Skeletal muscle tissue (tissue), 4 donors: Measurements from ENCODE around the gene RAI1. TPM values are rescaled to one million over a fixed set of nuclear protein-coding genes. Genes with fewer than 3 reads are reported as not detected.

Experiments
- H3K27ac ChIP-seq: one replicate; pipeline ENCODE4 v1.7.0; 2013; ENCODE audit warnings: mild to moderate bottlenecking, low read depth, low read length, inconsistent platforms
- H3K27me3 ChIP-seq, 3 donors: one replicate each; pipeline ENCODE4 v1.7.0; 2013; ENCODE audit warnings: low read length in 3 of 3; ENCODE audit not compliant: control insufficient read depth in 3 of 3, insufficient read depth in 3 of 3
- H3K36me3 ChIP-seq, 3 donors: one replicate each; pipeline ENCODE4 v1.7.0; 2013; ENCODE audit warnings: low read length in 3 of 3; ENCODE audit not compliant: control insufficient read depth in 3 of 3, insufficient read depth in 3 of 3
- H3K4me1 ChIP-seq, 3 donors: one replicate each; pipeline ENCODE4 v1.7.0; 2013; ENCODE audit warnings: low read length in 3 of 3, mild to moderate bottlenecking in 3 of 3; ENCODE audit not compliant: control insufficient read depth in 3 of 3, insufficient read depth in 3 of 3
- H3K4me3 ChIP-seq, 3 donors: one replicate each; pipeline ENCODE4 v1.7.0; 2013; ENCODE audit warnings: low read length in 3 of 3
- H3K9ac ChIP-seq, 3 donors: one replicate each; pipeline ENCODE4 v1.7.0; 2013; ENCODE audit warnings: low read length in 3 of 3, mild to moderate bottlenecking in 3 of 3, moderate library complexity in 2 of 3, low read depth in 1 of 3
- H3K9me3 ChIP-seq, 3 donors: one replicate each; pipeline ENCODE4 v1.7.0; 2013; ENCODE audit warnings: low read length in 3 of 3; ENCODE audit not compliant: control insufficient read depth in 3 of 3
- total RNA-seq: library from RNA; depleted of rRNA; stranded (reverse); fragments of >200 nt; gene quantifications from one replicate; pipeline ENCODE4 v1.2.3, GENCODE V29; 2014
- donor health status: Osteomylitis.

Gene RAI1
- total RNA-seq, 1 donor from 2014 or later: 3.1 TPM

GRCh38 chr17:17723354-17724261 lies 42.4 kb downstream of the RAI1 start:
- peak overlapping the region; percentile 54 to 70 (median 58) for H3K4me3 ChIP-seq
- H3K36me3 ChIP-seq: no peaks in the 10 kb centered on the region
- peak overlapping the region; percentile 20 to 71 (median 53) for H3K9ac ChIP-seq
- H3K27me3 ChIP-seq: peaks cover 0 to 8% (median 4%) of the 10 kb centered on the region in 3 donors
- no peak overlapping the region for H3K27ac ChIP-seq
- peaks cover 8 to 23% (median 19%) of the 10 kb centered on the region in 3 donors for H3K4me1 ChIP-seq
- H3K9me3 ChIP-seq: no peaks in the 10 kb centered on the region

DNA sequence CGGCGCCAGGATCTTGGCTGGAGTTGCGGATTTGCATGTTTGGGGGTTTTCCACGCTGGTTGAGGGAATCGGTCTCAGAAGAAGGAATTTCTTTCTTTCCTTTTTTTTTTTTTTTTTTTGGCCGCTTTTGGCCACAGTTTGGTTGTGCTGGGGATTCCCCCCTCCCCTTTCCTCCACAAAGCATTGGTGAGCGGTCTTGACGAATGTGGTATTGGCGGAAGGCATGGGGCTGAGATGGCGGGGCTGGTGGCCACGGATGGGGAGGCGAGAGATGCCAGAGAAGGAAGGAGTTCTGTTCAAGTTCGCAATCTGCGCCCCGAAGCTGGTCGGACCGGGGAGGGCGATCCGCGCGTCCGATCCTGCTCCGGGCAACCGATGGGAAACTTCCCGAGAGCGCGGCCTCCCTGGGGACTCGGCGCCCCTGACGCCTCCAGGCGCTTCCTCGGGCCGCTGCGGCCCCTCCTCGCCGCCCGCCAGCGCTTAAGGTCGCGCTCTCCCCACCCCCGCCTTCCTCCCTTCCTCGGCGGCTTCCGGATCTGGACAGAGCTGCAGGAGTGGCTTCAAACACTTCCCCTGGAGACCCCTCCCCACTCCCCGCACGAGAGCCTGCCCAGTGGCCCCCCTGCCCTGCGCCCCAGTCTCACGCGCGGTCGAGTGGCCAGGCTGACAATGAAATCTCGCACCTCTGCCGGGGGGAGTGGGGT lies 43.2 kb downstream of the RAI1 start:
- Histone ChIP-seq H3K4me1 (peaks cover 8 to 23% (median 19%) of the 10 kb centered on the region in 3 donors), H3K36me3 (peaks cover 0 to 4% (median 0%) of the 10 kb centered on the region in 3 donors), H3K27me3 (peaks cover 0 to 8% (median 4%) of the 10 kb centered on the region in 3 donors), H3K9ac (peak overlapping the region; percentile 43 to 71 (median 53)), H3K9me3 (no peaks in the 10 kb centered on the region), H3K27ac (no peak overlapping the region), H3K4me3 (peak overlapping the region; percentile 54 to 70 (median 56))

DNA sequence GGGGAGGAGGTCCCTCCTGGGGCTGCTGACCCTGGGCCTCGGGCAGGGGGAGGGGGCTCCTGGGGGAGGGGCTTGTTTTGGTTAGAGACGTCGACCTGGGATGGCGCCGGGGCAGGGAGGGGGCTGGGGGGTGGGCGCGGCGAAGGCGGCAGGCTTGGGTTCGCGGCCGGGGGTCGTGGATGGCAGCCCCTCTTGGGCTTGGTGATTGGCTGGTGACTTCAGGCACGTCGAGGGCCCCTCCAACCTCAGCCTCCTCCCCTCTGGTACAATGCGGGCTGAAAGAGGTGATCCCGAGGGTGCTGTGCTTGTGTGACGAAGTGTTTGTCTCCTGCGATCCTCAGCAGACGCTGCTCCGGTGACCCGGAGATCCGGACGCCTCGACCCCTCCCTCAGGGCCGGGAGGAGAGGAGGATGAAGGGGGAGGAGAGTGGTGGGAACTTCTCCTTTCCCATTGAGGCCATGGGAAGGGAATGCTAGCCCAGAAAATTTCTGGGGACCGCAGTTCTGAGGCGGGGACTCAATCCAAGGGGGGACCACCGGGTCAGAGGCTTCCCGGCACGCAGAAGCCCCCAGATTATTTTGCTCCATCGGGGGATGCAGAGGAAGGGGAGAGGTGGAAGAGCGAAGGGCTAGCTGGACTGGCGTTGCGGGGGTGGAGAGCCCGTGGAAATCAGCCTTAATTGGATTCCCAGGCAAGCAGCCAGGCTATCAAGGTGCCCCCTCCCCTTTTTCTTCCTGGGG lies 43.9 kb downstream of the RAI1 start:
- no peak overlapping the region for H3K27ac ChIP-seq
- H3K9ac ChIP-seq: no peak overlapping the region
- no peak overlapping the region for H3K4me3 ChIP-seq
- peaks cover 8 to 23% (median 19%) of the 10 kb centered on the region in 3 donors for H3K4me1 ChIP-seq
- H3K9me3 ChIP-seq: no peaks in the 10 kb centered on the region
- H3K27me3 ChIP-seq: peaks cover 0 to 8% (median 4%) of the 10 kb centered on the region in 3 donors
- peaks cover 0 to 4% (median 0%) of the 10 kb centered on the region in 3 donors for H3K36me3 ChIP-seq

GRCh38 chr17:17725752-17726457 lies 44.6 kb downstream of the RAI1 start:
- H3K36me3 ChIP-seq: peaks cover 0 to 4% (median 0%) of the 10 kb centered on the region in 3 donors
- no peak overlapping the region for H3K4me3 ChIP-seq
- no peaks in the 10 kb centered on the region for H3K9me3 ChIP-seq
- peaks cover 8 to 23% (median 19%) of the 10 kb centered on the region in 3 donors for H3K4me1 ChIP-seq
- H3K27me3 ChIP-seq: peaks cover 0 to 8% (median 4%) of the 10 kb centered on the region in 3 donors
- no peak overlapping the region for H3K27ac ChIP-seq
- no peak overlapping the region for H3K9ac ChIP-seq

GRCh38 chr17:17726458-17727060 lies 45.3 kb downstream of the RAI1 start:
- H3K9ac ChIP-seq: no peak overlapping the region
- no peaks in the 10 kb centered on the region for H3K9me3 ChIP-seq
- peaks cover 0 to 4% (median 0%) of the 10 kb centered on the region in 3 donors for H3K36me3 ChIP-seq
- no peak overlapping the region for H3K27ac ChIP-seq
- H3K4me3 ChIP-seq: no peak overlapping the region
- peaks cover 8 to 23% (median 19%) of the 10 kb centered on the region in 3 donors for H3K4me1 ChIP-seq
- peaks cover 0 to 4% (median 3%) of the 10 kb centered on the region in 3 donors for H3K27me3 ChIP-seq

DNA sequence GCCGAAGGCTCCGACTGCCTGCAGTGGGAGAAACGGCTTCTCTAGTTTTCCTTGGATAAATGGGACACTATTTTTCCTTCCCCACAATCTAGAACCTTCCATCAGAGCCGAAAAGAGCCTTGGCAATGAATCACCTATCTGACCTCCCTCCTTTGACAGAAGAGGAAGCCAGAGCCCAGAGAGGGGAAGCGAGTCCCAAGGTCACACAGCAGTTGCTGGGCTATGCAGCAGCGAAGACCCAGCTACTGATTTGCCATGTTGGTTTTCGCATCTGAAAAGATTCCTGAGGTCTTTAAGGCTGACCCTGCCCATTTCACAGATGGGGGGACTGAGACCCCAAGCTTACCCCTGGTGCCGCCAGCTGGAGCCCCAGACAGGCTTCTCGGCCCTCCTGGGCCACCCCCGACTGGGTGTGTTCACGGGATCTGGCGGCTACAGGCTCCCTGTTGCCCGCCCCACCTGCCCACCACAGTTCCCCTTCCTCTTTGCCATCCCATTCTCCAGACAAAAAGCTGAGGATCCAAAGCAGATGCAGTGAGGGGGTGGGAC lies 45.9 kb downstream of the RAI1 start:
- H3K4me1 ChIP-seq: peaks cover 8 to 21% (median 17%) of the 10 kb centered on the region in 3 donors
- H3K9ac ChIP-seq: no peak overlapping the region

DNA sequence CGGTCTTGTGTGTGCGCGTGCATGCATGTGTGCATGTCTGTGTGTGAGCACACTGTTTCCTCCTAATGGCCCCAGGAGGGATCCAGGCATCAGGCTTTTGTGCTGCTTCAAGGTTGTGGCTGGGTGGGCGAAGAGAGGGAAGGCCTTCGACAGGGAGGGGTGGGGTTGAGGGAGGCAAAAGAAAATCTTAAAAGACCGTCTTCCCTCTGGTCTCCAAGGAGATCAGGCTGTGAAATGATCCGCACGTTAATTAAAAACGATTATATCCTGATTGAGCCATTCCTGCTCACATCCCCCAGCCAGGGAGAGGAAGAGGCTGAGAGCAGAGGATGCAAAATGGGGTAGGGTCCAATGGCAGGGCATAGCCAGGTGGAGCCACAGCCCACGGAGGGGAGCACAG lies 46.9 kb downstream of the RAI1 start:
- H3K36me3 ChIP-seq: peaks cover 0 to 4% (median 0%) of the 10 kb centered on the region in 3 donors
- peaks cover 13 to 20% (median 14%) of the 10 kb centered on the region in 3 donors for H3K4me1 ChIP-seq

More for the DNA sequence above, 45.9 kb downstream of the RAI1 start:
- Histone ChIP-seq H3K9me3 (no peaks in the 10 kb centered on the region), H3K27me3 (peaks cover 0 to 4% (median 3%) of the 10 kb centered on the region in 3 donors), H3K36me3 (peaks cover 0 to 4% (median 0%) of the 10 kb centered on the region in 3 donors), H3K4me3 (no peak overlapping the region), H3K27ac (no peak overlapping the region)

GRCh38 chr17:17728550-17729251 lies 47.4 kb downstream of the RAI1 start:
- Histone ChIP-seq H3K27ac (no peak overlapping the region), H3K4me3 (no peak overlapping the region), H3K36me3 (peaks cover 0 to 4% (median 0%) of the 10 kb centered on the region in 3 donors), H3K9ac (no peak overlapping the region), H3K9me3 (no peaks in the 10 kb centered on the region), H3K27me3 (no peaks in the 10 kb centered on the region), H3K4me1 (peaks cover 11 to 21% (median 13%) of the 10 kb centered on the region in 3 donors)

More for the DNA sequence above, 46.9 kb downstream of the RAI1 start:
- no peaks in the 10 kb centered on the region for H3K9me3 ChIP-seq
- no peaks in the 10 kb centered on the region for H3K27me3 ChIP-seq
- H3K4me3 ChIP-seq: no peak overlapping the region
- H3K27ac ChIP-seq: no peak overlapping the region
- H3K9ac ChIP-seq: no peak overlapping the region
